ENCODE data around the gene ATP8A1.

- TF ChIP-seq ZNF274 (IDR thresholded peaks at IDR 0.05; ENCODE audit: low read depth, low read length) (no peak), SUZ12 (IDR thresholded peaks at IDR 0.05; ENCODE audit: extremely low read depth, insufficient read depth, insufficient read length) (no peak)
Measured at GRCh38 chr4:42487230-42487629, 169.7 kb downstream of the ATP8A1 start.

All from NT2/D1 (cell line).